Neutrophil (primary cell): ENCODE measurements around the gene TLL1.

Experiments
- H3K27ac ChIP-seq: fragments of 200-600 bp; sonication (generic); 2 replicates; pipeline ENCODE4 v1.5.1; 2016; ENCODE audit warnings: mild to moderate bottlenecking, moderate library complexity
- H3K27me3 ChIP-seq: fragments of 200-600 bp; sonication (generic); 2 replicates; pipeline ENCODE4 v1.6.0; 2016; ENCODE audit warnings: mild to moderate bottlenecking
- H3K36me3 ChIP-seq: fragments of 200-600 bp; sonication (generic); 2 replicates; pipeline ENCODE4 v1.5.1; 2017
- H3K4me1 ChIP-seq, 2 experiments: fragments of 200-600 bp in 1 of 2; sonication (generic) in 1 of 2; 1 replicate in 1 of 2; 2 replicates in 1 of 2; pipeline versions ENCODE4 v1.5.1 to v1.6.1; 2013 to 2016; ENCODE audit warnings: low read depth in 1 of 2, low read length in 1 of 2, mild to moderate bottlenecking in 1 of 2, moderate library complexity in 1 of 2; ENCODE audit not compliant: control insufficient read depth in 1 of 2, insufficient read depth in 1 of 2
- H3K4me3 ChIP-seq, 2 experiments: fragments of 200-600 bp in 1 of 2; sonication (generic) in 1 of 2; 1 replicate in 1 of 2; 2 replicates in 1 of 2; pipeline ENCODE4 v1.5.1; 2013 to 2016; ENCODE audit warnings: low read depth in 1 of 2, low read length in 1 of 2, mild to moderate bottlenecking in 1 of 2, moderate library complexity in 1 of 2
- H3K9me3 ChIP-seq: fragments of 200-600 bp; sonication (generic); 2 replicates; pipeline ENCODE4 v1.5.1; 2016
- CTCF ChIP-seq: fragments of 200-600 bp; sonication (generic); IDR thresholded peaks from 2 replicates; pipeline ENCODE4 v1.5.1; 2016; ENCODE audit warnings: antibody characterized with exemption

The TLL1 gene

GRCh38 chr4:165970703-165971420 lies 97.8 kb downstream of the TLL1 start:
- Histone ChIP-seq H3K27ac (no peak overlapping the region), H3K36me3 (no peaks in the 10 kb centered on the region), H3K9me3 (no peaks in the 10 kb centered on the region), H3K4me3 (no peak overlapping the region), H3K27me3 (no peaks in the 10 kb centered on the region), H3K4me1 (no peaks in the 10 kb centered on the region)
- TF ChIP-seq CTCF: no peak

GRCh38 chr4:165971446-165971845 lies 98.4 kb downstream of the TLL1 start:
- Histone ChIP-seq H3K27ac (no peak overlapping the region), H3K36me3 (no peaks in the 10 kb centered on the region), H3K4me3 (no peak overlapping the region), H3K4me1 (no peaks in the 10 kb centered on the region), H3K9me3 (no peaks in the 10 kb centered on the region), H3K27me3 (no peaks in the 10 kb centered on the region)
- TF ChIP-seq CTCF: no peak

- Histone ChIP-seq H3K36me3 (no peaks in the 10 kb centered on the region), H3K9me3 (no peaks in the 10 kb centered on the region), H3K27ac (no peak overlapping the region), H3K27me3 (no peaks in the 10 kb centered on the region), H3K4me3 (no peak overlapping the region), H3K4me1 (no peaks in the 10 kb centered on the region)
- TF ChIP-seq CTCF: no peak
These were observed 98.9 kb downstream of the TLL1 start for GRCh38 chr4:165971933-165972332.

GRCh38 chr4:165972747-165973146 lies 99.7 kb downstream of the TLL1 start:
- no peak for TF ChIP-seq CTCF

GRCh38 chr4:165982934-165983333 lies 109.9 kb downstream of the TLL1 start:
- Histone ChIP-seq H3K4me3 (no peak overlapping the region), H3K27me3 (no peaks in the 10 kb centered on the region), H3K4me1 (no peaks in the 10 kb centered on the region), H3K36me3 (no peaks in the 10 kb centered on the region), H3K9me3 (no peaks in the 10 kb centered on the region), H3K27ac (no peak overlapping the region)
- no peak for TF ChIP-seq CTCF

More at GRCh38 chr4:165972747-165973146, 99.7 kb downstream of the TLL1 start:
- Histone ChIP-seq H3K4me1 (no peaks in the 10 kb centered on the region), H3K27me3 (no peaks in the 10 kb centered on the region), H3K36me3 (no peaks in the 10 kb centered on the region), H3K4me3 (no peak overlapping the region), H3K27ac (no peak overlapping the region), H3K9me3 (no peaks in the 10 kb centered on the region)
